ENCODE results near the gene IMPDH1.

Gene IMPDH1

GRCh38 chr7:128424686-128425275, 15.0 kb upstream of the IMPDH1 start:
- no peaks in the 10 kb centered on the region for H3K9me3 ChIP-seq (ENCODE audit: control extremely low read depth in 1 of 5, control insufficient read depth in 4 of 5, insufficient read depth in 2 of 5, low read depth in 1 of 5, low read length in 4 of 5)
- H3K36me3 ChIP-seq (ENCODE audit: control insufficient read depth in 4 of 4, insufficient read depth in 4 of 4, low read length in 3 of 4): no peaks in the 10 kb centered on the region
- ChIA-PET CTCF (interaction anchor here (0.6 to 67.2 kb wide), 10 partner anchors 11 to 1586 kb away, joined by 3 to 1829 read pairs (median 48); partner anchors contain the start of genes HILPDA, IMPDH1, PRRT4 and RBM28), POLR2A (interaction anchor here (0.6 to 1.7 kb wide), 2 partner anchors 25 to 35 kb away, joined by 3 to 4 read pairs; no protein-coding TSS in a partner anchor)
- DNase-seq: no peak
- WGBS (ENCODE audit: insufficient coverage): no CpG with 5 or more reads among the region's 1 CpG
- H3K4me1 ChIP-seq (ENCODE audit: control extremely low read depth in 1 of 4, control insufficient read depth in 4 of 4, insufficient read depth in 4 of 4, low read length in 3 of 4): peaks cover 0 to 10% (median 0%) of the 10 kb centered on the region in 4 experiments
- H3K4me3 ChIP-seq (ENCODE audit: control insufficient read depth in 1 of 7, extremely low read depth in 1 of 7, insufficient read depth in 4 of 7, low read depth in 2 of 7, low read length in 6 of 7): no peak overlapping the region
- no peaks in the 10 kb centered on the region for H3K27me3 ChIP-seq (replicated peaks in 2 of 5; ENCODE audit: control insufficient read depth in 4 of 5, insufficient read depth in 5 of 5, low read length in 4 of 5)
- no peak overlapping the region for H3K27ac ChIP-seq (ENCODE audit: insufficient read depth in 1 of 2, low read depth in 1 of 2, low read length in 2 of 2, poor library complexity in 1 of 2, severe bottlenecking in 2 of 2)

- Histone ChIP-seq H3K27ac (ENCODE audit: insufficient read depth in 1 of 2, low read depth in 1 of 2, low read length in 2 of 2, poor library complexity in 1 of 2, severe bottlenecking in 2 of 2) (no peak overlapping the region), H3K4me1 (ENCODE audit: control extremely low read depth in 1 of 4, control insufficient read depth in 4 of 4, insufficient read depth in 4 of 4, low read length in 3 of 4) (peaks cover 0 to 10% (median 0%) of the 10 kb centered on the region in 4 experiments), H3K9me3 (ENCODE audit: control extremely low read depth in 1 of 5, control insufficient read depth in 4 of 5, insufficient read depth in 2 of 5, low read depth in 1 of 5, low read length in 4 of 5) (no peaks in the 10 kb centered on the region), H3K27me3 (replicated peaks in 2 of 5; ENCODE audit: control insufficient read depth in 4 of 5, insufficient read depth in 5 of 5, low read length in 4 of 5) (no peaks in the 10 kb centered on the region), H3K36me3 (ENCODE audit: control insufficient read depth in 4 of 4, insufficient read depth in 4 of 4, low read length in 3 of 4) (no peaks in the 10 kb centered on the region), H3K4me3 (ENCODE audit: control insufficient read depth in 1 of 7, extremely low read depth in 1 of 7, insufficient read depth in 4 of 7, low read depth in 2 of 7, low read length in 6 of 7) (no peak overlapping the region)
- DNase-seq: no peak
- CTCF ChIA-PET: interaction anchor here (0.8 to 67.2 kb wide), 5 partner anchors 18 to 122 kb away, joined by 3 to 1829 read pairs (median 186); partner anchors contain the start of genes IMPDH1, PRRT4 and RBM28
- POLR2A ChIA-PET: no interaction called here
- WGBS (ENCODE audit: insufficient coverage): 80% methylated on average over 1 of the region's 3 CpGs
Observed at GRCh38 chr7:128422842-128423241, 13.1 kb upstream of the IMPDH1 start.

- H3K27me3 ChIP-seq (replicated peaks in 2 of 5; ENCODE audit: control insufficient read depth in 4 of 5, insufficient read depth in 5 of 5, low read length in 4 of 5): no peaks in the 10 kb centered on the region
- peaks cover 0 to 10% (median 0%) of the 10 kb centered on the region in 4 experiments for H3K4me1 ChIP-seq (ENCODE audit: control extremely low read depth in 1 of 4, control insufficient read depth in 4 of 4, insufficient read depth in 4 of 4, low read length in 3 of 4)
- CTCF ChIA-PET: interaction anchor here (0.8 to 67.2 kb wide), 4 partner anchors 26 to 123 kb away, joined by 3 to 1829 read pairs (median 20); partner anchors contain the start of genes IMPDH1 and PRRT4
- no peak overlapping the region for H3K4me3 ChIP-seq (ENCODE audit: control insufficient read depth in 1 of 7, extremely low read depth in 1 of 7, insufficient read depth in 4 of 7, low read depth in 2 of 7, low read length in 6 of 7)
- no peak overlapping the region for H3K27ac ChIP-seq (ENCODE audit: insufficient read depth in 1 of 2, low read depth in 1 of 2, low read length in 2 of 2, poor library complexity in 1 of 2, severe bottlenecking in 2 of 2)
- DNase-seq: no peak
- H3K9me3 ChIP-seq (ENCODE audit: control extremely low read depth in 1 of 5, control insufficient read depth in 4 of 5, insufficient read depth in 2 of 5, low read depth in 1 of 5, low read length in 4 of 5): no peaks in the 10 kb centered on the region
- no CpG with 5 or more reads among the region's 1 CpG for WGBS (ENCODE audit: insufficient coverage)
- POLR2A ChIA-PET: no interaction called here
- H3K36me3 ChIP-seq (ENCODE audit: control insufficient read depth in 4 of 4, insufficient read depth in 4 of 4, low read length in 3 of 4): no peaks in the 10 kb centered on the region
Observed at GRCh38 chr7:128422037-128422436, 12.3 kb upstream of the IMPDH1 start.

GRCh38 chr7:128421384-128421783, 11.6 kb upstream of the IMPDH1 start:
- 100% methylated on average over 1 of the region's 1 CpG for whole genome bisulfite sequencing (ENCODE audit: insufficient coverage)
- Histone ChIP-seq H3K4me3 (ENCODE audit: control insufficient read depth in 1 of 7, extremely low read depth in 1 of 7, insufficient read depth in 4 of 7, low read depth in 2 of 7, low read length in 6 of 7) (no peak overlapping the region), H3K27ac (ENCODE audit: insufficient read depth in 1 of 2, low read depth in 1 of 2, low read length in 2 of 2, poor library complexity in 1 of 2, severe bottlenecking in 2 of 2) (no peak overlapping the region), H3K27me3 (replicated peaks in 2 of 5; ENCODE audit: control insufficient read depth in 4 of 5, insufficient read depth in 5 of 5, low read length in 4 of 5) (no peaks in the 10 kb centered on the region), H3K9me3 (ENCODE audit: control extremely low read depth in 1 of 5, control insufficient read depth in 4 of 5, insufficient read depth in 2 of 5, low read depth in 1 of 5, low read length in 4 of 5) (no peaks in the 10 kb centered on the region), H3K4me1 (ENCODE audit: control extremely low read depth in 1 of 4, control insufficient read depth in 4 of 4, insufficient read depth in 4 of 4, low read length in 3 of 4) (peaks cover 0 to 10% (median 0%) of the 10 kb centered on the region in 4 experiments), H3K36me3 (ENCODE audit: control insufficient read depth in 4 of 4, insufficient read depth in 4 of 4, low read length in 3 of 4) (no peaks in the 10 kb centered on the region)
- CTCF ChIA-PET: interaction anchor here (0.9 to 67.2 kb wide), 3 partner anchors 27 to 73 kb away, joined by 4 to 1829 read pairs (median 36); partner anchors contain the start of genes IMPDH1 and PRRT4
- POLR2A ChIA-PET: no interaction called here
- no peak for DNase-seq

GRCh38 chr7:128420773-128421172, 11.0 kb upstream of the IMPDH1 start:
- CTCF ChIA-PET: interaction anchor here (6.3 to 67.2 kb wide), 2 partner anchors 35 to 73 kb away, joined by 36 to 1829 read pairs; partner anchors contain the start of genes IMPDH1 and PRRT4
- Histone ChIP-seq H3K4me3 (ENCODE audit: control insufficient read depth in 1 of 7, extremely low read depth in 1 of 7, insufficient read depth in 4 of 7, low read depth in 2 of 7, low read length in 6 of 7) (no peak overlapping the region), H3K27me3 (replicated peaks in 2 of 5; ENCODE audit: control insufficient read depth in 4 of 5, insufficient read depth in 5 of 5, low read length in 4 of 5) (no peaks in the 10 kb centered on the region), H3K9me3 (ENCODE audit: control extremely low read depth in 1 of 5, control insufficient read depth in 4 of 5, insufficient read depth in 2 of 5, low read depth in 1 of 5, low read length in 4 of 5) (no peaks in the 10 kb centered on the region), H3K36me3 (ENCODE audit: control insufficient read depth in 4 of 4, insufficient read depth in 4 of 4, low read length in 3 of 4) (no peaks in the 10 kb centered on the region), H3K4me1 (ENCODE audit: control extremely low read depth in 1 of 4, control insufficient read depth in 4 of 4, insufficient read depth in 4 of 4, low read length in 3 of 4) (peaks cover 0 to 10% (median 0%) of the 10 kb centered on the region in 4 experiments), H3K27ac (ENCODE audit: insufficient read depth in 1 of 2, low read depth in 1 of 2, low read length in 2 of 2, poor library complexity in 1 of 2, severe bottlenecking in 2 of 2) (no peak overlapping the region)
- WGBS (ENCODE audit: insufficient coverage): 100% methylated on average over 1 of the region's 1 CpG
- POLR2A ChIA-PET: no interaction called here
- no peak for DNase-seq

GRCh38 chr7:128419257-128419656, 9.5 kb upstream of the IMPDH1 start:
- CTCF ChIA-PET: interaction anchor here (4.8 to 67.2 kb wide), 4 partner anchors 10 to 71 kb away, joined by 36 to 1829 read pairs (median 933); partner anchors contain the start of genes IMPDH1 and PRRT4
- Histone ChIP-seq H3K36me3 (ENCODE audit: control insufficient read depth in 4 of 4, insufficient read depth in 4 of 4, low read length in 3 of 4) (no peaks in the 10 kb centered on the region), H3K4me3 (ENCODE audit: control insufficient read depth in 1 of 7, extremely low read depth in 1 of 7, insufficient read depth in 4 of 7, low read depth in 2 of 7, low read length in 6 of 7) (no peak overlapping the region), H3K27me3 (replicated peaks in 2 of 5; ENCODE audit: control insufficient read depth in 4 of 5, insufficient read depth in 5 of 5, low read length in 4 of 5) (no peaks in the 10 kb centered on the region), H3K4me1 (ENCODE audit: control extremely low read depth in 1 of 4, control insufficient read depth in 4 of 4, insufficient read depth in 4 of 4, low read length in 3 of 4) (peaks cover 0 to 10% (median 0%) of the 10 kb centered on the region in 4 experiments), H3K9me3 (ENCODE audit: control extremely low read depth in 1 of 5, control insufficient read depth in 4 of 5, insufficient read depth in 2 of 5, low read depth in 1 of 5, low read length in 4 of 5) (no peaks in the 10 kb centered on the region), H3K27ac (ENCODE audit: insufficient read depth in 1 of 2, low read depth in 1 of 2, low read length in 2 of 2, poor library complexity in 1 of 2, severe bottlenecking in 2 of 2) (no peak overlapping the region)
- POLR2A ChIA-PET: no interaction called here
- no peak for DNase-seq
- WGBS (ENCODE audit: insufficient coverage): 97% methylated on average over 7 of the region's 7 CpGs

GRCh38 chr7:128417071-128417470, 7.3 kb upstream of the IMPDH1 start:
- H3K27ac ChIP-seq (ENCODE audit: insufficient read depth in 1 of 2, low read depth in 1 of 2, low read length in 2 of 2, poor library complexity in 1 of 2, severe bottlenecking in 2 of 2): no peak overlapping the region
- H3K4me1 ChIP-seq (ENCODE audit: control extremely low read depth in 1 of 4, control insufficient read depth in 4 of 4, insufficient read depth in 4 of 4, low read length in 3 of 4): no peaks in the 10 kb centered on the region
- POLR2A ChIA-PET: no interaction called here
- H3K4me3 ChIP-seq (ENCODE audit: control insufficient read depth in 1 of 7, extremely low read depth in 1 of 7, insufficient read depth in 4 of 7, low read depth in 2 of 7, low read length in 6 of 7): no peak overlapping the region
- 100% methylated on average over 1 of the region's 3 CpGs for WGBS (ENCODE audit: insufficient coverage)
- no peaks in the 10 kb centered on the region for H3K27me3 ChIP-seq (replicated peaks in 2 of 5; ENCODE audit: control insufficient read depth in 4 of 5, insufficient read depth in 5 of 5, low read length in 4 of 5)
- CTCF ChIA-PET: interaction anchor here (1.6 to 67.2 kb wide), 5 partner anchors 8 to 69 kb away, joined by 4 to 1829 read pairs (median 37); partner anchors contain the start of genes IMPDH1, METTL2B and PRRT4
- no peak for DNase-seq
- H3K9me3 ChIP-seq (ENCODE audit: control extremely low read depth in 1 of 5, control insufficient read depth in 4 of 5, insufficient read depth in 2 of 5, low read depth in 1 of 5, low read length in 4 of 5): peaks cover 0 to 4% (median 0%) of the 10 kb centered on the region in 5 experiments
- no peaks in the 10 kb centered on the region for H3K36me3 ChIP-seq (ENCODE audit: control insufficient read depth in 4 of 4, insufficient read depth in 4 of 4, low read length in 3 of 4)
